Neural progenitor cell (in vitro differentiated cells): ENCODE data around the gene FAM174C. TPM values are rescaled to one million over a fixed set of nuclear protein-coding genes. Genes with fewer than 3 reads are reported as not detected.

Source experiments
- DNase-seq: peaks from one replicate; pipeline ENCODE4 v3.0.0-alpha.2; 2016; ENCODE audit warnings: low spot score
- H2AFZ ChIP-seq: fragments of 200-600 bp; sonication (generic); replicated peaks from 2 replicates; pipeline ENCODE4 v1.6.1; 2016; ENCODE audit warnings: antibody characterized with exemption
- H3F3A ChIP-seq: fragments of 200-600 bp; sonication (generic); 2 replicates; pipeline ENCODE4 v1.6.1; 2016; ENCODE audit warnings: antibody characterized with exemption, low read depth
- H3K27ac ChIP-seq: fragments of 200-600 bp; sonication (generic); 2 replicates; pipeline ENCODE4 v1.5.1; 2016; ENCODE audit warnings: mild to moderate bottlenecking
- H3K27me3 ChIP-seq: fragments of 200-600 bp; sonication (generic); 2 replicates; pipeline ENCODE4 v1.6.1; 2016; ENCODE audit warnings: mild to moderate bottlenecking, moderate library complexity
- H3K36me3 ChIP-seq: fragments of 200-600 bp; sonication (generic); 2 replicates; pipeline ENCODE4 v1.5.1; 2016
- H3K4me1 ChIP-seq: fragments of 200-600 bp; sonication (generic); 2 replicates; pipeline ENCODE4 v1.6.1; 2016; ENCODE audit warnings: mixed run types
- H3K4me2 ChIP-seq: fragments of 200-600 bp; sonication (generic); 2 replicates; pipeline ENCODE4 v1.6.1; 2016
- H3K4me3 ChIP-seq: fragments of 200-600 bp; sonication (generic); 2 replicates; pipeline ENCODE4 v1.5.1; 2016
- H3K79me2 ChIP-seq: fragments of 200-600 bp; sonication (generic); 2 replicates; pipeline ENCODE4 v1.6.1; 2016; ENCODE audit warnings: low read depth
- H3K9ac ChIP-seq: fragments of 200-600 bp; sonication (generic); 2 replicates; pipeline ENCODE4 v1.6.1; 2016
- H3K9me3 ChIP-seq: fragments of 200-600 bp; sonication (generic); 2 replicates; pipeline ENCODE4 v1.5.1; 2016; ENCODE audit warnings: low read depth
- H4K20me1 ChIP-seq: fragments of 200-600 bp; sonication (generic); 2 replicates; pipeline ENCODE4 v1.6.1; 2016; ENCODE audit warnings: low read depth
- H3K27ac Mint-ChIP-seq: 3 replicates; pipeline ENCODE4 v1.8.0; 2021; ENCODE audit warnings: mixed read lengths
- H3K27me3 Mint-ChIP-seq: 2 replicates; pipeline ENCODE4 v1.8.0; 2022; ENCODE audit warnings: low read depth, mild to moderate bottlenecking, inconsistent platforms, moderate library complexity, mixed read lengths; ENCODE audit not compliant: insufficient read depth
- H3K36me3 Mint-ChIP-seq: 3 replicates; pipeline ENCODE4 v1.8.0; 2021; ENCODE audit warnings: mixed read lengths
- H3K4me1 Mint-ChIP-seq: 3 replicates; pipeline ENCODE4 v1.8.0; 2021; ENCODE audit warnings: mixed read lengths
- H3K4me3 Mint-ChIP-seq: 3 replicates; pipeline ENCODE4 v1.8.0; 2021; ENCODE audit warnings: mild to moderate bottlenecking, moderate library complexity, mixed read lengths
- H3K9me3 Mint-ChIP-seq: 3 replicates; pipeline ENCODE4 v1.8.0; 2020; ENCODE audit warnings: mixed read lengths
- CTCF ChIP-seq: fragments of 200-600 bp; sonication (generic); IDR thresholded peaks from 2 replicates; pipeline ENCODE4 v1.5.1; 2017; ENCODE audit warnings: antibody characterized with exemption, mild to moderate bottlenecking
- EZH2 ChIP-seq: fragments of 200-600 bp; sonication (generic); IDR thresholded peaks from 2 replicates; pipeline ENCODE4 v1.6.1; 2017; ENCODE audit warnings: antibody characterized with exemption, mild to moderate bottlenecking, moderate library complexity
- EZH2phosphoT487 ChIP-seq: fragments of 200-600 bp; sonication (generic); IDR thresholded peaks from 2 replicates; pipeline ENCODE4 v1.6.1; 2017; ENCODE audit warnings: antibody characterized with exemption
- total RNA-seq: library from RNA; depleted of rRNA; stranded (reverse); fragments of >200 nt; gene quantifications from 2 replicates; pipeline ENCODE4 v1.2.3, GENCODE V29; 2015; ENCODE audit warnings: low replicate concordance

The FAM174C gene
- total RNA-seq, 1 donor from 2014 or later, result 4.8 TPM

DNA sequence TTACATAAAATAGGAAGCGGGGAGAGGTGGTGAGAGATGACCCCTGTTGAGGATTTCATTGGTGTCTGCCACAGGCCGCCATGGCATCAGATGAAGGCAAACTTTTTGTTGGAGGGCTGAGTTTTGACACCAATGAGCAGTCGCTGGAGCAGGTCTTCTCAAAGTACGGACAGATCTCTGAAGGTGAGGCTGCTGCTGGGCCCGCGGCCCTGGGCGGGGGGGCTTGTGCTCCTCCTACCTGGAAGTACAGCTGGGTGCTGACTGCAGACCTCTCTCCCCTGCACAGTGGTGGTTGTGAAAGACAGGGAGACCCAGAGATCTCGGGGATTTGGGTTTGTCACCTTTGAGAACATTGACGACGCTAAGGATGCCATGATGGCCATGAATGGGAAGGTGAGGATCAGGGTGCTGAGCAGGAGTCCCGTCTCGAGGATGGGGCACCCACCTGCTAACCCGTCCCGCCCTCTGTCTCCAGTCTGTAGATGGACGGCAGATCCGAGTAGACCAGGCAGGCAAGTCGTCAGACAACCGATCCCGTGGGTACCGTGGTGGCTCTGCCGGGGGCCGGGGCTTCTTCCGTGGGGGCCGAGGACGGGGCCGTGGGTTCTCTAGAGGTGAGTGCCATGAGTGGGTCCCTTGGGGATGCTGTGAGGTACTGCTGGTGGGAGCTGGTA is 4.3 kb upstream of the FAM174C start:
- H3K36me3 Mint-ChIP-seq, result peaks cover 27% of the 10 kb centered on the region
- Histone ChIP-seq H3K9ac (no peak overlapping the region), H4K20me1 (peaks cover 60% of the 10 kb centered on the region), H3K4me3 (peak overlapping the region; percentile 74), H3K4me1 (peaks cover 54% of the 10 kb centered on the region), H3K4me2 (peak overlapping the region; percentile 99), H2AFZ (no peak overlapping the region), H3K36me3 (peaks cover 5% of the 10 kb centered on the region), H3K9me3 (no peaks in the 10 kb centered on the region), H3F3A (peaks cover 82% of the 10 kb centered on the region), H3K79me2 (peaks cover 47% of the 10 kb centered on the region), H3K27me3 (peaks cover 14% of the 10 kb centered on the region), H3K27ac (peak overlapping the region; percentile 13)
- peaks cover 59% of the 10 kb centered on the region for H3K4me1 Mint-ChIP-seq
- H3K4me3 Mint-ChIP-seq, result peak overlapping the region; percentile 90
- no peak overlapping the region for H3K27ac Mint-ChIP-seq
- H3K9me3 Mint-ChIP-seq, result no peaks in the 10 kb centered on the region
- H3K27me3 Mint-ChIP-seq, result peaks cover 30% of the 10 kb centered on the region
- no peak for DNase-seq
- TF ChIP-seq EZH2, result no peak
- no peak for TF ChIP-seq CTCF
- TF ChIP-seq EZH2phosphoT487, result no peak

DNA sequence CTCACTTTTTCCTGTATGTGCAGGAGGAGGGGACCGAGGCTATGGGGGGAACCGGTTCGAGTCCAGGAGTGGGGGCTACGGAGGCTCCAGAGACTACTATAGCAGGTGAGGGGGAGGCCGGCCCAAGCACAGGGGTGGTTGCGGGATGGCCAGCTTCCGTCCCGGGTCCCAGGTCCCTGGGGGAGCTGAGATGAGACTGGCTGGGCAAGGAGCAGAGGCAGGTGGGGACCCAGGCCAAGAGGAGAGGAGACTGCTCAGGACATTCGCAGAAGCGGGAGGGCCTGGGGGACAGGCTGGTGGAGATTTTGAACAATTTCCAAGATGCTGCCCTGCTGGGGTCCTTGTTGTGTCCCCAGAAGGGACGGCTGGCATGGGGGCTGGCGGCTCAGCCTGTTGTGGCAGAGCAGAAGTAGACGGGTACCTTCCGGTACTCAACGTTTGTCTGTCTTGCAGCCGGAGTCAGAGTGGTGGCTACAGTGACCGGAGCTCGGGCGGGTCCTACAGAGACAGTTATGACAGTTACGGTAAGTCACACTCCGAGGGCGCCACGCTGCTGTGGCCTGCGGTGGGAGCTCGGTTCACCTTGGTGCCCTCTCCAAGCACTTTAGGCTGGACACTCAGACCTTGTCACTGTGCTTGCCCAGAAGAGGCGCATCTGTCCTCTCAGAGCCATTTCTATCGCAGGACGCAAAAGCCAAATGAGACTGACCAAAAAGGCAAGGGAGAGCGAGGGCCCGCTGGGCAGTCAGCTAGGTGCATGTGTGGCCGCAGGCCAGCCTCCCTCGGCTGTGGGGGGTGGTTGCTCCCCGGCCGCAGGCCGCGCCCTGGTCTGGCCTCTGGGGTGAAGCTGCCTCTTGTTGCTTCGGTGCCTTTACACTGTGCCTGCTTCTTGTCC is 3.6 kb upstream of the FAM174C start:
- H3F3A ChIP-seq, result peaks cover 82% of the 10 kb centered on the region
- H3K9ac ChIP-seq, result no peak overlapping the region
- H3K4me3 Mint-ChIP-seq, result peak overlapping the region; percentile 90
- peaks cover 66% of the 10 kb centered on the region for H4K20me1 ChIP-seq
- H3K4me2 ChIP-seq, result peak overlapping the region; percentile 99
- H3K4me1 Mint-ChIP-seq, result peaks cover 62% of the 10 kb centered on the region
- H3K9me3 Mint-ChIP-seq, result no peaks in the 10 kb centered on the region
- H3K4me3 ChIP-seq, result no peak overlapping the region
- H3K9me3 ChIP-seq, result no peaks in the 10 kb centered on the region
- peaks cover 28% of the 10 kb centered on the region for H3K36me3 Mint-ChIP-seq
- no peak for DNase-seq
- H3K36me3 ChIP-seq, result peaks cover 5% of the 10 kb centered on the region
- no peak overlapping the region for H2AFZ ChIP-seq
- TF ChIP-seq CTCF (no peak), EZH2 (no peak), EZH2phosphoT487 (no peak)
- H3K27me3 ChIP-seq, result peaks cover 14% of the 10 kb centered on the region
- peak overlapping the region; percentile 13 for H3K27ac ChIP-seq
- H3K27ac Mint-ChIP-seq, result no peak overlapping the region
- peaks cover 59% of the 10 kb centered on the region for H3K4me1 ChIP-seq
- H3K27me3 Mint-ChIP-seq, result peaks cover 30% of the 10 kb centered on the region
- H3K79me2 ChIP-seq, result peaks cover 55% of the 10 kb centered on the region

DNA sequence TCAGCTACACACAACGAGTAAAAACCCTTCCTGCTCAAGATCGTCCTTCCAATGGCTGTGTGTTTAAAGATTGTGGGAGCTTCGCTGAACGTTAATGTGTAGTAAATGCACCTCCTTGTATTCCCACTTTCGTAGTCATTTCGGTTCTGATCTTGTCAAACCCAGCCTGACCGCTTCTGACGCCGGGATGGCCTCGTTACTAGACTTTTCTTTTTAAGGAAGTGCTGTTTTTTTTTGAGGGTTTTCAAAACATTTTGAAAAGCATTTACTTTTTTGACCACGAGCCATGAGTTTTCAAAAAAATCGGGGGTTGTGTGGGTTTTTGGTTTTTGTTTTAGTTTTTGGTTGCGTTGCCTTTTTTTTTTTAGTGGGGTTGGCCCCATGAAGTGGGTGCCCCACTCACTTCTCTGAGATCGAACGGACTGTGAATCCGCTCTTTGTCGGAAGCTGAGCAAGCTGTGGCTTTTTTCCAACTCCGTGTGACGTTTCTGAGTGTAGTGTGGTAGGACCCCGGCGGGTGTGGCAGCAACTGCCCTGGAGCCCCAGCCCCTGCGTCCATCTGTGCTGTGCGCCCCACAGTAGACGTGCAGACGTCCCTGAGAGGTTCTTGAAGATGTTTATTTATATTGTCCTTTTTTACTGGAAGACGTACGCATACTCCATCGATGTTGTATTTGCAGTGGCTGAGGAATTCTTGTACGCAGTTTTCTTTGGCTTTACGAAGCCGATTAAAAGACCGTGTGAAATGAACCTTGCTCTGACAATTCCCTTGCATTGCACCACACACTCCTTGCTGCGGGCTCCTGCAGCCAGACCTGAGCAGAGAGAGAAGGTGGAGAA is 2.7 kb upstream of the FAM174C start:
- Histone ChIP-seq H3K4me3 (no peak overlapping the region), H3F3A (peaks cover 87% of the 10 kb centered on the region), H3K9ac (peak overlapping the region; percentile 8), H2AFZ (no peak overlapping the region), H3K9me3 (no peaks in the 10 kb centered on the region), H4K20me1 (peaks cover 68% of the 10 kb centered on the region), H3K79me2 (peaks cover 60% of the 10 kb centered on the region), H3K27me3 (peaks cover 7% of the 10 kb centered on the region), H3K4me1 (peaks cover 53% of the 10 kb centered on the region), H3K4me2 (no peak overlapping the region), H3K36me3 (peaks cover 5% of the 10 kb centered on the region), H3K27ac (peak overlapping the region; percentile 98)
- peaks cover 27% of the 10 kb centered on the region for H3K27me3 Mint-ChIP-seq
- peaks cover 30% of the 10 kb centered on the region for H3K36me3 Mint-ChIP-seq
- peaks cover 58% of the 10 kb centered on the region for H3K4me1 Mint-ChIP-seq
- DNase-seq, result no peak
- TF ChIP-seq EZH2, result no peak
- no peak for TF ChIP-seq EZH2phosphoT487
- no peak for TF ChIP-seq CTCF
- H3K27ac Mint-ChIP-seq, result no peak overlapping the region
- no peaks in the 10 kb centered on the region for H3K9me3 Mint-ChIP-seq
- peak overlapping the region; percentile 65 for H3K4me3 Mint-ChIP-seq
